Duodenal mucosa (tissue), 2 donors: Measurements from ENCODE around the gene TEAD2.

Experiments used
- H3K27ac ChIP-seq: one replicate; pipeline ENCODE4 v1.7.0; 2013; ENCODE audit warnings: low read depth, low read length
- H3K27me3 ChIP-seq, 2 donors: one replicate each; pipeline ENCODE4 v1.7.0; 2013; ENCODE audit warnings: low read length in 2 of 2, control low read depth in 1 of 2; ENCODE audit not compliant: insufficient read depth in 2 of 2, control insufficient read depth in 1 of 2
- H3K36me3 ChIP-seq, 2 donors: one replicate each; pipeline ENCODE4 v1.7.0; 2013; ENCODE audit warnings: low read length in 2 of 2, control low read depth in 1 of 2; ENCODE audit not compliant: insufficient read depth in 2 of 2, control insufficient read depth in 1 of 2
- H3K4me1 ChIP-seq, 2 donors: one replicate each; pipeline ENCODE4 v1.7.0; 2013; ENCODE audit warnings: low read length in 2 of 2, control low read depth in 1 of 2; ENCODE audit not compliant: insufficient read depth in 2 of 2, control insufficient read depth in 1 of 2
- H3K4me3 ChIP-seq, 2 donors: one replicate each; pipeline ENCODE4 v1.7.0; 2013; ENCODE audit warnings: low read length in 2 of 2, low read depth in 1 of 2
- H3K9ac ChIP-seq, 2 donors: one replicate each; pipeline ENCODE4 v1.7.0; 2013; ENCODE audit warnings: low read length in 2 of 2, low read depth in 1 of 2
- H3K9me3 ChIP-seq, 2 donors: one replicate each; pipeline ENCODE4 v1.7.0; 2013; ENCODE audit warnings: low read length in 2 of 2, control low read depth in 1 of 2; ENCODE audit not compliant: control insufficient read depth in 1 of 2

TEAD2 gene

GRCh38 chr19:49363268-49364082, 1.3 kb upstream of the TEAD2 start, which contains the start of gene DKKL1:
DKKL1 (plus strand) TSS chr19:49363877; CDS start chr19:49363999, 122 bp downstream.
- Histone ChIP-seq H3K4me1 (peaks cover 12 to 17% of the 10 kb centered on the region in 2 donors), H3K9ac (peak within 1 kb of the TSS in 1 of 2 donors; percentile 54), H3K4me3 (peak within 1 kb of the TSS; percentile 72 to 73), H3K27ac (peak within 1 kb of the TSS; percentile 39), H3K36me3 (no peaks in the 10 kb centered on the region), H3K27me3 (peaks cover 0 to 11% of the 10 kb centered on the region in 2 donors), H3K9me3 (no peaks in the 10 kb centered on the region)

- Histone ChIP-seq H3K4me3 (peak overlapping the region; percentile 72 to 73), H3K9ac (peak overlapping the region in 1 of 2 donors; percentile 54), H3K9me3 (no peaks in the 10 kb centered on the region), H3K4me1 (peaks cover 12 to 17% of the 10 kb centered on the region in 2 donors), H3K27ac (peak overlapping the region; percentile 39), H3K36me3 (no peaks in the 10 kb centered on the region), H3K27me3 (peaks cover 0 to 11% of the 10 kb centered on the region in 2 donors)
These were observed 682 bp upstream of the TEAD2 start for GRCh38 chr19:49362929-49363267.

GRCh38 chr19:49361438-49362047, 673 bp downstream of the TEAD2 start:
- Histone ChIP-seq H3K27me3 (peaks cover 0 to 11% of the 10 kb centered on the region in 2 donors), H3K9ac (peak overlapping the region; percentile 63 to 73), H3K36me3 (no peaks in the 10 kb centered on the region), H3K4me3 (peak overlapping the region; percentile 72 to 73), H3K9me3 (no peaks in the 10 kb centered on the region), H3K4me1 (peaks cover 12 to 25% of the 10 kb centered on the region in 2 donors), H3K27ac (peak overlapping the region; percentile 83)

- Histone ChIP-seq H3K4me3 (no peak overlapping the region), H3K36me3 (no peaks in the 10 kb centered on the region), H3K4me1 (peaks cover 12 to 25% of the 10 kb centered on the region in 2 donors), H3K27ac (no peak overlapping the region), H3K9ac (no peak overlapping the region), H3K9me3 (no peaks in the 10 kb centered on the region), H3K27me3 (peaks cover 0 to 11% of the 10 kb centered on the region in 2 donors)
These were observed 2.1 kb downstream of the TEAD2 start for GRCh38 chr19:49359851-49360820.

GRCh38 chr19:49357186-49357585, 5.0 kb downstream of the TEAD2 start:
- Histone ChIP-seq H3K27me3 (no peaks in the 10 kb centered on the region), H3K9ac (no peak overlapping the region), H3K4me1 (peaks cover 4 to 14% of the 10 kb centered on the region in 2 donors), H3K4me3 (no peak overlapping the region), H3K9me3 (no peaks in the 10 kb centered on the region), H3K27ac (no peak overlapping the region), H3K36me3 (no peaks in the 10 kb centered on the region)

- no peak overlapping the region for H3K4me3 ChIP-seq
- peaks cover 0 to 8% of the 10 kb centered on the region in 2 donors for H3K4me1 ChIP-seq
- H3K36me3 ChIP-seq: no peaks in the 10 kb centered on the region
- no peak overlapping the region for H3K9ac ChIP-seq
- no peak overlapping the region for H3K27ac ChIP-seq
- no peaks in the 10 kb centered on the region for H3K9me3 ChIP-seq
- H3K27me3 ChIP-seq: no peaks in the 10 kb centered on the region
These were observed 5.8 kb downstream of the TEAD2 start for GRCh38 chr19:49356382-49356781.

GRCh38 chr19:49355909-49356353, 6.3 kb downstream of the TEAD2 start:
- Histone ChIP-seq H3K27me3 (no peaks in the 10 kb centered on the region), H3K4me3 (no peak overlapping the region), H3K36me3 (no peaks in the 10 kb centered on the region), H3K4me1 (peaks cover 0 to 8% of the 10 kb centered on the region in 2 donors), H3K9ac (no peak overlapping the region), H3K9me3 (no peaks in the 10 kb centered on the region), H3K27ac (no peak overlapping the region)

GRCh38 chr19:49349567-49349966, 12.6 kb downstream of the TEAD2 start:
- Histone ChIP-seq H3K9me3 (no peaks in the 10 kb centered on the region), H3K27ac (no peak overlapping the region), H3K9ac (no peak overlapping the region), H3K4me3 (no peak overlapping the region), H3K27me3 (no peaks in the 10 kb centered on the region), H3K4me1 (no peaks in the 10 kb centered on the region), H3K36me3 (peaks cover 0 to 3% of the 10 kb centered on the region in 2 donors)

GRCh38 chr19:49348305-49349189, 13.7 kb downstream of the TEAD2 start:
- Histone ChIP-seq H3K9me3 (no peaks in the 10 kb centered on the region), H3K27ac (no peak overlapping the region), H3K27me3 (no peaks in the 10 kb centered on the region), H3K4me1 (no peaks in the 10 kb centered on the region), H3K9ac (no peak overlapping the region), H3K36me3 (peaks cover 0 to 3% of the 10 kb centered on the region in 2 donors), H3K4me3 (no peak overlapping the region)
